Fibroblast of lung (primary cell): Measurements from ENCODE around the gene IFT122. TPM values are rescaled to one million over a fixed set of nuclear protein-coding genes. Genes with fewer than 3 reads are reported as not detected.
"Not testable (repeated sequence)": the region's sequence is repeated elsewhere in the genome, so short reads cannot be mapped to it uniquely, and the experiment has no call there.

Experiments used
- DNase-seq, 2 donors: peaks; one replicate each; pipeline versions ENCODE4 v3.0.0 to v3.0.0-alpha.2; 2010; ENCODE audit warnings: low read depth in 2 of 2
- H2AFZ ChIP-seq: 2 replicates; pipeline ENCODE4 v1.5.1; 2012; ENCODE audit warnings: low read length, control low read depth, inconsistent platforms
- H3K27ac ChIP-seq: 2 replicates; pipeline ENCODE4 v1.5.1; 2011; ENCODE audit warnings: low read length, control low read depth; ENCODE audit not compliant: insufficient read depth
- H3K27me3 ChIP-seq: 2 replicates; pipeline ENCODE4 v1.5.1; 2011; ENCODE audit warnings: mild to moderate bottlenecking, low read length; ENCODE audit not compliant: control insufficient read depth, insufficient read depth
- H3K36me3 ChIP-seq: 2 replicates; pipeline ENCODE4 v1.5.1; 2011; ENCODE audit warnings: low read length; ENCODE audit not compliant: control insufficient read depth, insufficient read depth
- H3K4me1 ChIP-seq: 2 replicates; pipeline ENCODE4 v1.5.1; 2011; ENCODE audit warnings: low read length; ENCODE audit not compliant: control insufficient read depth, insufficient read depth; ENCODE audit errors: extremely low read depth
- H3K4me2 ChIP-seq: 2 replicates; pipeline ENCODE4 v1.5.1; 2011; ENCODE audit warnings: low read length, control low read depth; ENCODE audit not compliant: insufficient read depth; ENCODE audit errors: extremely low read depth
- H3K4me3 ChIP-seq, 4 experiments: fragments of 200-600 bp in 1 of 4; sonication (generic) in 1 of 4; replicated peaks in 1 of 4; 2 replicates each; pipeline ENCODE4 v1.5.1; 2011 to 2016; ENCODE audit warnings: low read length in 4 of 4, low read depth in 3 of 4, mild to moderate bottlenecking in 3 of 4, control low read depth in 2 of 4, inconsistent platforms in 1 of 4, mixed read lengths in 1 of 4; ENCODE audit not compliant: insufficient read depth in 1 of 4; ENCODE audit errors: control extremely low read depth in 1 of 4
- H3K79me2 ChIP-seq: 2 replicates; pipeline ENCODE4 v1.5.1; 2012; ENCODE audit warnings: mild to moderate bottlenecking, low read length, inconsistent platforms; ENCODE audit not compliant: control insufficient read depth, insufficient read depth
- H3K9ac ChIP-seq: 2 replicates; pipeline ENCODE4 v1.5.1; 2011; ENCODE audit warnings: mild to moderate bottlenecking, low read length, control low read depth; ENCODE audit not compliant: insufficient read depth
- H3K9me3 ChIP-seq: 2 replicates; pipeline ENCODE4 v1.5.1; 2012; ENCODE audit warnings: low read depth, low read length; ENCODE audit not compliant: control insufficient read depth, insufficient read depth
- H4K20me1 ChIP-seq: 2 replicates; pipeline ENCODE4 v1.5.1; 2011; ENCODE audit warnings: low read length; ENCODE audit not compliant: control insufficient read depth, insufficient read depth; ENCODE audit errors: extremely low read depth
- EZH2 ChIP-seq: IDR thresholded peaks from 2 replicates; pipeline ENCODE4 v1.5.1; 2012; ENCODE audit warnings: low read length, control low read depth, mild to moderate bottlenecking; ENCODE audit errors: missing control alignments
- polyA minus RNA-seq: library from RNA; depleted of rRNA, polyadenylated mRNA; stranded (reverse); fragments of >200 nt; gene quantifications from 2 replicates; pipeline ENCODE4 v1.2.3, GENCODE V29; 2011; ENCODE audit warnings: low replicate concordance
- polyA plus RNA-seq, 2 donors: library from polyadenylated mRNA; depleted of rRNA in 1 of 2; stranded (reverse) in 1 of 2; unstranded in 1 of 2; fragments of >200 nt; gene quantifications; 2 replicates each; pipeline ENCODE4 v1.2.1, GENCODE V29; 2011 to 2012; ENCODE audit warnings: missing spikeins in 1 of 2
- total RNA-seq: library from RNA; depleted of rRNA; stranded (reverse); fragments of >200 nt; gene quantifications from 2 replicates; pipeline ENCODE4 v1.2.1, GENCODE V29; 2014
- TF ChIP-seq, protein P1 (sequence below), 2 donors: IDR thresholded peaks in 1 of 2; conservative IDR thresholded peaks in 1 of 2; 1 replicate in 1 of 2; 2 replicates in 1 of 2; pipeline ENCODE4 v1.5.1; 2011 to 2012; ENCODE audit warnings: low read length in 2 of 2, control low read depth in 1 of 2, inconsistent platforms in 1 of 2, low read depth in 1 of 2, mild to moderate bottlenecking in 1 of 2

The IFT122 gene, protein sequence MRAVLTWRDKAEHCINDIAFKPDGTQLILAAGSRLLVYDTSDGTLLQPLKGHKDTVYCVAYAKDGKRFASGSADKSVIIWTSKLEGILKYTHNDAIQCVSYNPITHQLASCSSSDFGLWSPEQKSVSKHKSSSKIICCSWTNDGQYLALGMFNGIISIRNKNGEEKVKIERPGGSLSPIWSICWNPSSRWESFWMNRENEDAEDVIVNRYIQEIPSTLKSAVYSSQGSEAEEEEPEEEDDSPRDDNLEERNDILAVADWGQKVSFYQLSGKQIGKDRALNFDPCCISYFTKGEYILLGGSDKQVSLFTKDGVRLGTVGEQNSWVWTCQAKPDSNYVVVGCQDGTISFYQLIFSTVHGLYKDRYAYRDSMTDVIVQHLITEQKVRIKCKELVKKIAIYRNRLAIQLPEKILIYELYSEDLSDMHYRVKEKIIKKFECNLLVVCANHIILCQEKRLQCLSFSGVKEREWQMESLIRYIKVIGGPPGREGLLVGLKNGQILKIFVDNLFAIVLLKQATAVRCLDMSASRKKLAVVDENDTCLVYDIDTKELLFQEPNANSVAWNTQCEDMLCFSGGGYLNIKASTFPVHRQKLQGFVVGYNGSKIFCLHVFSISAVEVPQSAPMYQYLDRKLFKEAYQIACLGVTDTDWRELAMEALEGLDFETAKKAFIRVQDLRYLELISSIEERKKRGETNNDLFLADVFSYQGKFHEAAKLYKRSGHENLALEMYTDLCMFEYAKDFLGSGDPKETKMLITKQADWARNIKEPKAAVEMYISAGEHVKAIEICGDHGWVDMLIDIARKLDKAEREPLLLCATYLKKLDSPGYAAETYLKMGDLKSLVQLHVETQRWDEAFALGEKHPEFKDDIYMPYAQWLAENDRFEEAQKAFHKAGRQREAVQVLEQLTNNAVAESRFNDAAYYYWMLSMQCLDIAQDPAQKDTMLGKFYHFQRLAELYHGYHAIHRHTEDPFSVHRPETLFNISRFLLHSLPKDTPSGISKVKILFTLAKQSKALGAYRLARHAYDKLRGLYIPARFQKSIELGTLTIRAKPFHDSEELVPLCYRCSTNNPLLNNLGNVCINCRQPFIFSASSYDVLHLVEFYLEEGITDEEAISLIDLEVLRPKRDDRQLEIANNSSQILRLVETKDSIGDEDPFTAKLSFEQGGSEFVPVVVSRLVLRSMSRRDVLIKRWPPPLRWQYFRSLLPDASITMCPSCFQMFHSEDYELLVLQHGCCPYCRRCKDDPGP
- total RNA-seq (16.9 and 27.2 TPM in 2 replicates), polyA plus RNA-seq (13.2 and 17.9 TPM in 2 replicates), polyA minus RNA-seq (82.2 and 84.8 TPM in 2 replicates)
- 12.6 and 16.2 TPM in 2 replicates for polyA plus RNA-seq (2012)

GRCh38 chr3:129439817-129440617 is at the start of gene IFT122, which contains the start of gene MBD4:
IFT122 (plus strand) TSS chr3:129440224; CDS start chr3:129440331, 107 bp downstream.
MBD4 (minus strand) TSS chr3:129439948; CDS start chr3:129439833, 115 bp downstream.
- TF ChIP-seq, protein P1, sequence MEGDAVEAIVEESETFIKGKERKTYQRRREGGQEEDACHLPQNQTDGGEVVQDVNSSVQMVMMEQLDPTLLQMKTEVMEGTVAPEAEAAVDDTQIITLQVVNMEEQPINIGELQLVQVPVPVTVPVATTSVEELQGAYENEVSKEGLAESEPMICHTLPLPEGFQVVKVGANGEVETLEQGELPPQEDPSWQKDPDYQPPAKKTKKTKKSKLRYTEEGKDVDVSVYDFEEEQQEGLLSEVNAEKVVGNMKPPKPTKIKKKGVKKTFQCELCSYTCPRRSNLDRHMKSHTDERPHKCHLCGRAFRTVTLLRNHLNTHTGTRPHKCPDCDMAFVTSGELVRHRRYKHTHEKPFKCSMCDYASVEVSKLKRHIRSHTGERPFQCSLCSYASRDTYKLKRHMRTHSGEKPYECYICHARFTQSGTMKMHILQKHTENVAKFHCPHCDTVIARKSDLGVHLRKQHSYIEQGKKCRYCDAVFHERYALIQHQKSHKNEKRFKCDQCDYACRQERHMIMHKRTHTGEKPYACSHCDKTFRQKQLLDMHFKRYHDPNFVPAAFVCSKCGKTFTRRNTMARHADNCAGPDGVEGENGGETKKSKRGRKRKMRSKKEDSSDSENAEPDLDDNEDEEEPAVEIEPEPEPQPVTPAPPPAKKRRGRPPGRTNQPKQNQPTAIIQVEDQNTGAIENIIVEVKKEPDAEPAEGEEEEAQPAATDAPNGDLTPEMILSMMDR (conservative IDR thresholded peaks at IDR 0.05 in 1 of 2, IDR thresholded peaks at IDR 0.05 in 1 of 2; ENCODE audit: low read depth in 1 of 2, low read length in 2 of 2), result no peak
- no peak for TF ChIP-seq EZH2
- peak within 1 kb of the TSS; percentile 93 for H3K27ac ChIP-seq
- DNase-seq, result peak; percentile 100
- H3K4me2 ChIP-seq, result peak within 1 kb of the TSS; percentile 87
- H3K4me1 ChIP-seq, result peaks cover 10% of the 10 kb centered on the region
- peak within 1 kb of the TSS; percentile 56 for H2AFZ ChIP-seq
- no peaks in the 10 kb centered on the region for H3K9me3 ChIP-seq
- H3K36me3 ChIP-seq, result no peaks in the 10 kb centered on the region
- H3K9ac ChIP-seq, result peak within 1 kb of the TSS; percentile 89
- H3K27me3 ChIP-seq, result no peaks in the 10 kb centered on the region
- peaks cover 24% of the 10 kb centered on the region for H3K79me2 ChIP-seq
- H3K4me3 ChIP-seq, result peak within 1 kb of the TSS; percentile 61 to 92 (median 75)
- no peaks in the 10 kb centered on the region for H4K20me1 ChIP-seq

DNA sequence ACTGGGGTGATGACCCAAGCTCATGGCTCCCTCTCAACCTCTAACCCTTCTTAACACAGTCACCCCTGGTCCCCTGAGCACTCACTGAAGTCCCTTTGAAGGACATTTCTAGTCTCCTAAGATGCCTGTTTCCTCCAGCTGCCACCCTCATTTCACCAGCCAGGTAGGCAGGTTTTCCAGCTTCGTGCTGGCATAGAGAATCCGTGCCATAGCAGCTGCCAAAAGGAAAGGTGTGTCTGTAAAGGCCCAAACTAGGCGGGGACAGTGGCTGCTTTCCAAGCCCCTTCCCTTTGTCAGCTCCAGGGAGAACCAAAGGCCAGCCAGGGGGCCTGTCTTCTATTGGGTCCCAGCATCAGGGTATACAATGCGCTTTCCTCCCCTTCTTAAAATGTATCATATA is 48.4 kb upstream of the IFT122 start:
- not testable (repeated sequence) for DNase-seq, H4K20me1 ChIP-seq, H3K27me3 ChIP-seq, H3K27ac ChIP-seq, H3K9ac ChIP-seq, H3K4me3 ChIP-seq, H3K4me2 ChIP-seq, H2AFZ ChIP-seq, H3K9me3 ChIP-seq
- peaks cover 23% of the 10 kb centered on the region for H3K4me1 ChIP-seq
- H3K36me3 ChIP-seq, result peaks cover 12% of the 10 kb centered on the region
- peaks cover 21% of the 10 kb centered on the region for H3K79me2 ChIP-seq

GRCh38 chr3:129392106-129392887 is 47.7 kb upstream of the IFT122 start:
- not testable (repeated sequence) for H2AFZ ChIP-seq

More at GRCh38 chr3:129392106-129392887, 47.7 kb upstream of the IFT122 start:
- DNase-seq, H3K4me2 ChIP-seq, H3K27me3 ChIP-seq, H3K4me3 ChIP-seq, H4K20me1 ChIP-seq, H3K27ac ChIP-seq, H3K9ac ChIP-seq, H3K9me3 ChIP-seq, H3K36me3 ChIP-seq: not testable (repeated sequence)
- peaks cover 19% of the 10 kb centered on the region for H3K4me1 ChIP-seq
- H3K79me2 ChIP-seq, result peaks cover 27% of the 10 kb centered on the region
